Neural cell (in vitro differentiated cells): ENCODE results near the gene KRTAP4-1.

Experiments used
- POLR2AphosphoS5 ChIP-seq: IDR thresholded peaks from 2 replicates; pipeline ENCODE4 v1.6.1; 2012
- TF ChIP-seq, protein P1 (sequence below): fragments of 450-650 bp; IDR thresholded peaks from 2 replicates; pipeline ENCODE4 v1.5.1; 2014; ENCODE audit warnings: antibody characterized with exemption, mild to moderate bottlenecking, moderate library complexity; ENCODE audit not compliant: poor library complexity, severe bottlenecking

GRCh38 chr17:41144846-41145245 is 39.9 kb downstream of the KRTAP4-1 start:
- TF ChIP-seq, protein P1, sequence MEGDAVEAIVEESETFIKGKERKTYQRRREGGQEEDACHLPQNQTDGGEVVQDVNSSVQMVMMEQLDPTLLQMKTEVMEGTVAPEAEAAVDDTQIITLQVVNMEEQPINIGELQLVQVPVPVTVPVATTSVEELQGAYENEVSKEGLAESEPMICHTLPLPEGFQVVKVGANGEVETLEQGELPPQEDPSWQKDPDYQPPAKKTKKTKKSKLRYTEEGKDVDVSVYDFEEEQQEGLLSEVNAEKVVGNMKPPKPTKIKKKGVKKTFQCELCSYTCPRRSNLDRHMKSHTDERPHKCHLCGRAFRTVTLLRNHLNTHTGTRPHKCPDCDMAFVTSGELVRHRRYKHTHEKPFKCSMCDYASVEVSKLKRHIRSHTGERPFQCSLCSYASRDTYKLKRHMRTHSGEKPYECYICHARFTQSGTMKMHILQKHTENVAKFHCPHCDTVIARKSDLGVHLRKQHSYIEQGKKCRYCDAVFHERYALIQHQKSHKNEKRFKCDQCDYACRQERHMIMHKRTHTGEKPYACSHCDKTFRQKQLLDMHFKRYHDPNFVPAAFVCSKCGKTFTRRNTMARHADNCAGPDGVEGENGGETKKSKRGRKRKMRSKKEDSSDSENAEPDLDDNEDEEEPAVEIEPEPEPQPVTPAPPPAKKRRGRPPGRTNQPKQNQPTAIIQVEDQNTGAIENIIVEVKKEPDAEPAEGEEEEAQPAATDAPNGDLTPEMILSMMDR = no peak
- no peak for TF ChIP-seq POLR2AphosphoS5
